GM12801 (cell line): ENCODE data around the gene APLP1.

Experiments
- CTCF ChIP-seq: IDR thresholded peaks from one replicate; pipeline ENCODE4 v1.5.1; 2011; ENCODE audit warnings: control low read depth; ENCODE audit not compliant: insufficient read length; ENCODE audit errors: extremely low read depth

APLP1 gene

GRCh38 chr19:35879068-35879467, 10.7 kb downstream of the APLP1 start:
- TF ChIP-seq CTCF = no peak

GRCh38 chr19:35879770-35880317, 11.5 kb downstream of the APLP1 start:
- no peak for TF ChIP-seq CTCF

GRCh38 chr19:35882114-35882832, 13.9 kb downstream of the APLP1 start:
- TF ChIP-seq CTCF = no peak

- TF ChIP-seq CTCF = no peak
These were observed 15.5 kb downstream of the APLP1 start for GRCh38 chr19:35883882-35884281.

- TF ChIP-seq CTCF = no peak
These were observed 16.9 kb downstream of the APLP1 start for GRCh38 chr19:35885225-35885738.

- no peak for TF ChIP-seq CTCF
These were observed 17.5 kb downstream of the APLP1 start for GRCh38 chr19:35885904-35886303.

GRCh38 chr19:35887197-35887596, 18.8 kb downstream of the APLP1 start:
- no peak for TF ChIP-seq CTCF
